OCI-LY7 (cell line): ENCODE results near the gene CFAP58. TPM values are rescaled to one million over a fixed set of nuclear protein-coding genes. Genes with fewer than 3 reads are reported as not detected.

Source experiments
- BruUV-seq: library from RNA; stranded (reverse); fragments of 400-500 nt; replicated peaks from 2 replicates; lab custom pipeline; 2021; lab: Mats Ljungman, UMichigan
- CTCF ChIA-PET: fragments of 300-600 bp; sonication (Branson Sonifier 250); formaldehyde crosslinking; loops from one replicate; lab custom pipeline; 2022; ENCODE audit warnings: antibody characterized with exemption; ENCODE audit not compliant: unreplicated experiment; lab: Charles Lee
- POLR2A ChIA-PET: fragments of 300-600 bp; sonication (Branson Sonifier 250); formaldehyde crosslinking; loops from one replicate; lab custom pipeline; 2022; ENCODE audit warnings: antibody characterized with exemption; lab: Charles Lee
- DNase-seq: peaks from one replicate; pipeline ENCODE4 v3.0.0-alpha.2; 2015; ENCODE audit warnings: low spot score
- H2AFZ ChIP-seq: fragments of 200-600 bp; sonication (generic), shearing (Covaris generic); 2 replicates; pipeline ENCODE4 v1.6.1; 2014; ENCODE audit warnings: mild to moderate bottlenecking, antibody characterized with exemption, low read length, moderate library complexity
- H3K27ac ChIP-seq: fragments of 200-600 bp; sonication (generic); 2 replicates; pipeline ENCODE4 v1.5.1; 2014; ENCODE audit warnings: mixed run types, low read depth, mild to moderate bottlenecking, moderate library complexity, low read length, inconsistent platforms; ENCODE audit not compliant: poor library complexity, severe bottlenecking
- H3K36me3 ChIP-seq: fragments of 200-600 bp; sonication (generic); 2 replicates; pipeline ENCODE4 v1.6.1; 2014; ENCODE audit warnings: mild to moderate bottlenecking, antibody characterized with exemption, low read length, moderate library complexity, mixed read lengths; ENCODE audit not compliant: insufficient read depth
- H3K4me1 ChIP-seq: fragments of 200-600 bp; sonication (generic); 2 replicates; pipeline ENCODE4 v1.5.1; 2014; ENCODE audit warnings: mild to moderate bottlenecking, low read length; ENCODE audit not compliant: insufficient read depth, poor library complexity, severe bottlenecking
- H3K4me2 ChIP-seq: fragments of 200-600 bp; sonication (generic); 2 replicates; pipeline ENCODE4 v1.6.1; 2014; ENCODE audit warnings: mild to moderate bottlenecking, low read length
- H3K4me3 ChIP-seq: fragments of 200-600 bp; sonication (generic); 2 replicates; pipeline ENCODE4 v1.5.1; 2014; ENCODE audit warnings: mild to moderate bottlenecking, low read depth, low read length; ENCODE audit not compliant: poor library complexity, severe bottlenecking
- H3K79me2 ChIP-seq: fragments of 200-600 bp; sonication (generic); 2 replicates; pipeline ENCODE4 v1.6.1; 2016; ENCODE audit warnings: low read depth, mild to moderate bottlenecking, low read length, moderate library complexity, mixed read lengths; ENCODE audit not compliant: insufficient read depth
- H3K9me2 ChIP-seq: fragments of 200-600 bp; sonication (generic); 2 replicates; pipeline ENCODE4 v1.6.1; 2016; ENCODE audit warnings: mild to moderate bottlenecking, low read length, mixed read lengths; ENCODE audit not compliant: insufficient read depth
- H3K9me3 ChIP-seq: fragments of 200-600 bp; sonication (generic); 2 replicates; pipeline ENCODE4 v1.6.1; 2014; ENCODE audit warnings: mild to moderate bottlenecking, mixed run types, low read length, mixed read lengths
- H4K20me1 ChIP-seq: fragments of 200-600 bp; sonication (generic); 2 replicates; pipeline ENCODE4 v1.6.1; 2014; ENCODE audit warnings: mild to moderate bottlenecking, antibody characterized with exemption, low read length, moderate library complexity, mixed read lengths; ENCODE audit not compliant: insufficient read depth
- EZH2phosphoT487 ChIP-seq: fragments of 200-600 bp; sonication (generic); IDR thresholded peaks from 2 replicates; pipeline ENCODE4 v1.6.1; 2018; ENCODE audit warnings: low read depth, borderline replicate concordance, mild to moderate bottlenecking, mixed run types, antibody characterized with exemption, low read length, moderate library complexity, mixed read lengths
- intact Hi-C: fragments of 100-400 bp; cut with micrococcal nuclease; formaldehyde crosslinking; loops from one replicate; pipeline ENCODE4 v1.10.0; 2022; ENCODE audit not compliant: unreplicated experiment
- total RNA-seq, 2 experiments: library from RNA; depleted of rRNA in 1 of 2; stranded (reverse); fragments of >200 nt in 1 of 2; shearing (Covaris generic) in 1 of 2; gene quantifications; 2 replicates each; pipeline ENCODE4 v1.2.3, GENCODE V29; 2014 to 2022
- TF ChIP-seq, protein P1 (sequence below): fragments of 200-600 bp; sonication (generic); conservative IDR thresholded peaks from 2 replicates; pipeline ENCODE4 v1.5.1; 2014; ENCODE audit warnings: mild to moderate bottlenecking, antibody characterized with exemption, low read length, moderate library complexity, mixed read lengths

CFAP58 gene
- total RNA-seq, 2 experiments from 2014 or later: 0.09 to 1.5 TPM

DNA sequence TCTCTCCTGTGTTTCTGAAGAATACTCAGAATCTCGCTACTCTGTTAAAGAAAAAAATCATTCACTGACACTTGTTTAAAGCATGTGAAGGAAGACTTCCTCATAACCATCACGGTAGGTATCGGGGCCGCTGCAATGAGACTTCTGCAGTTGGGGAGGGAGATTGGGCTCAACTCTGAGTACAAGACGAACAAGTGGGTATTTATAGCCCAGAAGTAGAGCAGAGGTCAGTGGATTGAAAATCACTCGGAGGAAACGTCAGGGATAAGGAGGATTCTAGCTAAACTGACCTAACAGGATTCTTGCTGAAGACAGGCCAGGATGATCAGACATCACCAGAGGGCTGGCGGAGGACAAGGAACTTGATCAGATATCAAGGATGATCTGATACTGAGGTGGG, 48.7 kb upstream of the CFAP58 start:
- no peak for DNase-seq
- H3K4me3 ChIP-seq: no peak overlapping the region
- H3K4me2 ChIP-seq: no peak overlapping the region
- H3K79me2 ChIP-seq: no peaks in the 10 kb centered on the region
- H3K27ac ChIP-seq: no peak overlapping the region
- ChIA-PET POLR2A (interaction anchor here (1.3 to 3.0 kb wide), 4 partner anchors 13 to 34 kb away, joined by 4 to 16 read pairs (median 7); partner anchors contain the start of gene ITPRIP), CTCF (interaction anchor here (0.6 to 3.8 kb wide), 6 partner anchors 9 to 46 kb away, joined by 3 to 28 read pairs (median 4); no protein-coding TSS in a partner anchor)
- no peak overlapping the region for H2AFZ ChIP-seq
- no peaks in the 10 kb centered on the region for H4K20me1 ChIP-seq
- no peak for TF ChIP-seq EZH2phosphoT487
- TF ChIP-seq, protein P1, sequence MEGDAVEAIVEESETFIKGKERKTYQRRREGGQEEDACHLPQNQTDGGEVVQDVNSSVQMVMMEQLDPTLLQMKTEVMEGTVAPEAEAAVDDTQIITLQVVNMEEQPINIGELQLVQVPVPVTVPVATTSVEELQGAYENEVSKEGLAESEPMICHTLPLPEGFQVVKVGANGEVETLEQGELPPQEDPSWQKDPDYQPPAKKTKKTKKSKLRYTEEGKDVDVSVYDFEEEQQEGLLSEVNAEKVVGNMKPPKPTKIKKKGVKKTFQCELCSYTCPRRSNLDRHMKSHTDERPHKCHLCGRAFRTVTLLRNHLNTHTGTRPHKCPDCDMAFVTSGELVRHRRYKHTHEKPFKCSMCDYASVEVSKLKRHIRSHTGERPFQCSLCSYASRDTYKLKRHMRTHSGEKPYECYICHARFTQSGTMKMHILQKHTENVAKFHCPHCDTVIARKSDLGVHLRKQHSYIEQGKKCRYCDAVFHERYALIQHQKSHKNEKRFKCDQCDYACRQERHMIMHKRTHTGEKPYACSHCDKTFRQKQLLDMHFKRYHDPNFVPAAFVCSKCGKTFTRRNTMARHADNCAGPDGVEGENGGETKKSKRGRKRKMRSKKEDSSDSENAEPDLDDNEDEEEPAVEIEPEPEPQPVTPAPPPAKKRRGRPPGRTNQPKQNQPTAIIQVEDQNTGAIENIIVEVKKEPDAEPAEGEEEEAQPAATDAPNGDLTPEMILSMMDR: no peak
- no peaks in the 10 kb centered on the region for H3K9me3 ChIP-seq
- BruUV-seq: no TSS peak
- intact Hi-C loops: loop anchor here (1.0 kb wide), 2 partner anchors 32 to 45 kb away; no protein-coding TSS in a partner anchor
- peaks cover 19% of the 10 kb centered on the region for H3K4me1 ChIP-seq
- no peaks in the 10 kb centered on the region for H3K9me2 ChIP-seq
- peaks cover 6% of the 10 kb centered on the region; the same call in 1 of the 2 replicates for H3K36me3 ChIP-seq

DNA sequence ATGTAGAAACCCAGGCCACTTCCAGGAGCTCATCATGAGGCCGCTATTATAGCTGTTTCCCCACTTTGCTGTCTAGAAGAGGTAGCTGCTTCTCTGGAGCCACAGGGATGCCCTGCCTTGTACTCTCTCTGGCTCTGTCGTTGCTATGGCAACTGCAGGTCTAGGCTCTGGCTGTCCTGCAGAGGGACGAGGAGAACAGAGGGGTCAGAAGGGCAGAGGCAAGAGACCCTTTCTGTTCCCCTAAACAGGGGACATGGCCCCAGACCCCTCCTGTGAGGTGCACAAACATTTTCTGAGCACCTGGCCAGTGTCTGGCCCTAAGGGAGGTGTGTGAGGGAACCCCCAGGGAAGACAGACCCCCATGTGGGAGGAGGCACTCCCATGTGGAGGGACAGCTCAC, 46.7 kb upstream of the CFAP58 start:
- ChIA-PET POLR2A (interaction anchor here (0.6 to 3.0 kb wide), 9 partner anchors 9 to 45 kb away, joined by 3 to 16 read pairs (median 6); no protein-coding TSS in a partner anchor), CTCF (interaction anchor here (1.0 to 3.8 kb wide), 8 partner anchors 9 to 44 kb away, joined by 3 to 28 read pairs (median 4); no protein-coding TSS in a partner anchor)
- Histone ChIP-seq H3K79me2 (no peaks in the 10 kb centered on the region), H3K4me2 (no peak overlapping the region), H3K9me3 (no peaks in the 10 kb centered on the region), H3K4me1 (peaks cover 6% of the 10 kb centered on the region), H3K27ac (no peak overlapping the region), H4K20me1 (no peaks in the 10 kb centered on the region; the same call in 1 of the 2 replicates), H2AFZ (no peak overlapping the region), H3K36me3 (peaks cover 25% of the 10 kb centered on the region), H3K4me3 (no peak overlapping the region), H3K9me2 (no peaks in the 10 kb centered on the region)
- TF ChIP-seq EZH2phosphoT487: no peak
- TF ChIP-seq, protein P1: no peak
- DNase-seq: no peak
- intact Hi-C loops: no loop called here
- no TSS peak for BruUV-seq
